H9 (cell line): ENCODE results near the gene SELENOF. TPM values are rescaled to one million over a fixed set of nuclear protein-coding genes. Genes with fewer than 3 reads are reported as not detected.

Experiments used
- DNase-seq: peaks from one replicate; pipeline ENCODE4 v3.0.0-alpha.2; 2017
- H2AFZ ChIP-seq: one replicate; pipeline ENCODE4 v1.6.1; 2013; ENCODE audit warnings: mild to moderate bottlenecking, low read length, control low read depth, moderate library complexity
- H2AK5ac ChIP-seq: 2 replicates; pipeline ENCODE4 v1.6.1; 2013; ENCODE audit warnings: low read length, control low read depth, mixed read lengths; ENCODE audit not compliant: insufficient read length
- H2BK120ac ChIP-seq: one replicate; pipeline ENCODE4 v1.6.1; 2013; ENCODE audit warnings: low read depth, mild to moderate bottlenecking, low read length, control low read depth, inconsistent platforms; ENCODE audit not compliant: poor library complexity, severe bottlenecking
- H2BK12ac ChIP-seq: 2 replicates; pipeline ENCODE4 v1.6.1; 2013; ENCODE audit warnings: low read length, control low read depth, mixed read lengths, low read depth; ENCODE audit not compliant: insufficient read length
- H2BK15ac ChIP-seq: 2 replicates; pipeline ENCODE4 v1.6.1; 2013; ENCODE audit warnings: low read depth, low read length, control low read depth
- H2BK20ac ChIP-seq: one replicate; pipeline ENCODE4 v1.6.1; 2013; ENCODE audit warnings: low read depth, mild to moderate bottlenecking, low read length, control low read depth, inconsistent platforms; ENCODE audit not compliant: poor library complexity, severe bottlenecking
- H2BK5ac ChIP-seq: 2 replicates; pipeline ENCODE4 v1.6.1; 2013; ENCODE audit warnings: low read length, control low read depth, mixed read lengths; ENCODE audit not compliant: insufficient read length
- H3K14ac ChIP-seq: 2 replicates; pipeline ENCODE4 v1.6.1; 2013; ENCODE audit warnings: low read length, control low read depth; ENCODE audit not compliant: insufficient read depth
- H3K18ac ChIP-seq: 2 replicates; pipeline ENCODE4 v1.6.1; 2013; ENCODE audit warnings: low read depth, mild to moderate bottlenecking, mixed read lengths, low read length, control low read depth; ENCODE audit not compliant: insufficient read length
- H3K23ac ChIP-seq: 2 replicates; pipeline ENCODE4 v1.6.1; 2013; ENCODE audit warnings: low read length, control low read depth, mixed read lengths, low read depth; ENCODE audit not compliant: insufficient read length
- H3K23me2 ChIP-seq: 2 replicates; pipeline ENCODE4 v1.6.1; 2013; ENCODE audit warnings: low read depth, mild to moderate bottlenecking, mixed read lengths, low read length, control low read depth; ENCODE audit not compliant: insufficient read length, poor library complexity, severe bottlenecking
- H3K27ac ChIP-seq: 2 replicates; pipeline ENCODE4 v1.5.1; 2013; ENCODE audit warnings: low read length, control low read depth, mixed read lengths, low read depth; ENCODE audit not compliant: insufficient read length
- H3K27me3 ChIP-seq: 2 replicates; pipeline ENCODE4 v1.6.1; 2013; ENCODE audit warnings: low read length, control low read depth, inconsistent platforms; ENCODE audit not compliant: insufficient read depth
- H3K4ac ChIP-seq: 2 replicates; pipeline ENCODE4 v1.6.1; 2013; ENCODE audit warnings: low read depth, mild to moderate bottlenecking, control low read depth, inconsistent platforms, low read length, moderate library complexity
- H3K4me1 ChIP-seq: 2 replicates; pipeline ENCODE4 v1.6.1; 2013; ENCODE audit warnings: low read length, control low read depth, inconsistent platforms; ENCODE audit not compliant: insufficient read depth
- H3K4me2 ChIP-seq: 2 replicates; pipeline ENCODE4 v1.6.1; 2013; ENCODE audit warnings: low read length, control low read depth, mixed read lengths; ENCODE audit not compliant: insufficient read length, insufficient read depth
- H3K56ac ChIP-seq: 2 replicates; pipeline ENCODE4 v1.6.1; 2013; ENCODE audit warnings: low read depth, mild to moderate bottlenecking, mixed read lengths, low read length, control low read depth; ENCODE audit not compliant: insufficient read length
- H3K79me1 ChIP-seq: 2 replicates; pipeline ENCODE4 v1.6.1; 2013; ENCODE audit warnings: low read depth, mild to moderate bottlenecking, moderate library complexity, low read length, control low read depth, inconsistent platforms; ENCODE audit not compliant: insufficient read depth, poor library complexity, severe bottlenecking
- H3K79me2 ChIP-seq: 2 replicates; pipeline ENCODE4 v1.6.1; 2013; ENCODE audit warnings: low read length, control low read depth, inconsistent platforms; ENCODE audit not compliant: insufficient read depth
- H3K9ac ChIP-seq: 2 replicates; pipeline ENCODE4 v1.6.1; 2013; ENCODE audit warnings: low read length, control low read depth, mixed read lengths; ENCODE audit not compliant: insufficient read length; ENCODE audit errors: extremely low read depth
- H3K9me3 ChIP-seq: one replicate; pipeline ENCODE4 v1.6.1; 2013; ENCODE audit warnings: low read depth, low read length, inconsistent platforms; ENCODE audit not compliant: control insufficient read depth
- H3T11ph ChIP-seq: one replicate; pipeline ENCODE4 v1.6.1; 2013; ENCODE audit warnings: mild to moderate bottlenecking, low read length, control low read depth, inconsistent platforms
- H4K20me1 ChIP-seq: one replicate; pipeline ENCODE4 v1.6.1; 2013; ENCODE audit not compliant: control insufficient read depth, insufficient read length, insufficient read depth
- H4K5ac ChIP-seq: 2 replicates; pipeline ENCODE4 v1.6.1; 2013; ENCODE audit warnings: low read depth, mild to moderate bottlenecking, mixed read lengths, low read length, control low read depth; ENCODE audit not compliant: insufficient read length
- H4K8ac ChIP-seq: replicated peaks from 2 replicates; pipeline ENCODE4 v1.6.1; 2013; ENCODE audit warnings: low read length, control low read depth, mixed read lengths, low read depth; ENCODE audit not compliant: insufficient read length
- H4K91ac ChIP-seq: 2 replicates; pipeline ENCODE4 v1.6.1; 2013; ENCODE audit warnings: low read depth, mild to moderate bottlenecking, moderate library complexity, mixed read lengths, low read length, control low read depth; ENCODE audit not compliant: insufficient read length
- H3K27ac Mint-ChIP-seq, 3 experiments: 2 replicates in 2 of 3; 3 replicates in 1 of 3; pipeline ENCODE4 v1.8.0; 2020 to 2021; ENCODE audit warnings: mixed read lengths in 3 of 3, mild to moderate bottlenecking in 1 of 3, moderate library complexity in 1 of 3
- H3K27me3 Mint-ChIP-seq: 2 replicates; pipeline ENCODE4 v1.8.0; 2021; ENCODE audit warnings: low read depth, mild to moderate bottlenecking, moderate library complexity, mixed read lengths
- H3K36me3 Mint-ChIP-seq, 3 experiments: 2 replicates in 2 of 3; 3 replicates in 1 of 3; pipeline ENCODE4 v1.8.0; 2020 to 2021; ENCODE audit warnings: low read depth in 3 of 3, mixed read lengths in 3 of 3; ENCODE audit not compliant: insufficient read depth in 1 of 3
- H3K4me1 Mint-ChIP-seq, 2 experiments: 2 replicates each; pipeline ENCODE4 v1.8.0; 2020; ENCODE audit warnings: mixed read lengths in 2 of 2
- H3K4me3 Mint-ChIP-seq, 2 experiments: 2 replicates in 1 of 2; 3 replicates in 1 of 2; pipeline ENCODE4 v1.8.0; 2020 to 2021; ENCODE audit warnings: mild to moderate bottlenecking in 2 of 2, mixed read lengths in 2 of 2, moderate library complexity in 1 of 2
- H3K9me3 Mint-ChIP-seq, 2 experiments: 2 replicates in 1 of 2; 3 replicates in 1 of 2; pipeline ENCODE4 v1.8.0; 2020; ENCODE audit warnings: mild to moderate bottlenecking in 2 of 2, mixed read lengths in 2 of 2, moderate library complexity in 1 of 2
- CTCF ChIP-seq: fragments of 200-600 bp; sonication (generic); conservative IDR thresholded peaks from 3 replicates; pipeline ENCODE4 v1.8.0; 2021; ENCODE audit warnings: antibody characterized with exemption, mild to moderate bottlenecking
- WGBS: extraction: QIAGEN DNeasy Blood & Tissue Kit; methylation state at CpG from one replicate; pipeline ENCODE4 v1.1.7; 2013; ENCODE audit warnings: missing lambda C conversion rate, low lambda C conversion rate, mixed read lengths; ENCODE audit not compliant: insufficient read length; ENCODE audit errors: extremely low coverage; 5-methylcytosine and 5-hydroxymethylcytosine counted together
- total RNA-seq: library from RNA; stranded (reverse); gene quantifications from 2 replicates; pipeline ENCODE4 v1.2.1, GENCODE V29; 2021

SELENOF gene
- total RNA-seq, 1 experiment from 2014 or later: 143 TPM

- no peak overlapping the region for H4K8ac ChIP-seq
- H4K91ac ChIP-seq: no peak overlapping the region
- H3K27me3 ChIP-seq: no peaks in the 10 kb centered on the region
- H2BK12ac ChIP-seq: no peak overlapping the region
- Mint-ChIP-seq H3K9me3 (peaks cover 36 to 41% of the 10 kb centered on the region in 2 experiments), H3K27ac (no peak overlapping the region), H3K4me1 (peaks cover 5% of the 10 kb centered on the region in 2 experiments), H3K27me3 (no peaks in the 10 kb centered on the region; the same call in 1 of the 2 replicates), H3K36me3 (peaks cover 32 to 44% (median 34%) of the 10 kb centered on the region in 3 experiments), H3K4me3 (no peak overlapping the region)
- H3K23me2 ChIP-seq: no peaks in the 10 kb centered on the region
- H3K14ac ChIP-seq: no peak overlapping the region
- no peak overlapping the region for H3K56ac ChIP-seq
- DNase-seq: no peak
- H3K18ac ChIP-seq: no peak overlapping the region
- no peaks in the 10 kb centered on the region for H4K20me1 ChIP-seq
- H2BK15ac ChIP-seq: no peak overlapping the region
- TF ChIP-seq CTCF: no peak
- peaks cover 9% of the 10 kb centered on the region; the same call in 1 of the 2 replicates for H3K79me2 ChIP-seq
- H2BK120ac ChIP-seq: no peak overlapping the region
- peaks cover 4% of the 10 kb centered on the region for H3K79me1 ChIP-seq
- no peak overlapping the region for H3K27ac ChIP-seq
- H3K9ac ChIP-seq: no peak overlapping the region
- peaks cover 11% of the 10 kb centered on the region for H3K9me3 ChIP-seq
- H2AFZ ChIP-seq: no peak overlapping the region
- no peak overlapping the region for H3T11ph ChIP-seq
- no peak overlapping the region for H3K4ac ChIP-seq
- no peaks in the 10 kb centered on the region for H3K4me1 ChIP-seq
- no peak overlapping the region for H3K23ac ChIP-seq
- H2AK5ac ChIP-seq: no peak overlapping the region
- H3K4me2 ChIP-seq: no peak overlapping the region
- no peak overlapping the region for H2BK20ac ChIP-seq
- H2BK5ac ChIP-seq: no peak overlapping the region
- H4K5ac ChIP-seq: no peak overlapping the region
- no CpG with 5 or more reads among the region's 1 CpG for WGBS
Observed at GRCh38 chr1:86926883-86927282, 13.0 kb upstream of the SELENOF start.
